Kidney (tissue), 14 donors: ENCODE measurements around the gene PROK1. TPM values are rescaled to one million over a fixed set of nuclear protein-coding genes. Genes with fewer than 3 reads are reported as not detected.

Experiments used
- DNase-seq, 5 donors: peaks; one replicate each; pipeline ENCODE4 v3.0.0-alpha.2; 2013 to 2020
- FAIRE-seq: peaks from 2 replicates; lab custom pipeline; 2012; peaks lifted over from hg19 to GRCh38; lab: Jason Lieb, UNC
- H3K27ac ChIP-seq, 2 donors: one replicate each; pipeline ENCODE4 v1.7.0; 2013; ENCODE audit warnings: low read depth in 2 of 2, low read length in 2 of 2, inconsistent platforms in 1 of 2
- H3K27me3 ChIP-seq: one replicate; pipeline ENCODE4 v1.7.1; 2013; ENCODE audit warnings: low read length, inconsistent platforms; ENCODE audit not compliant: control insufficient read depth, insufficient read depth
- H3K36me3 ChIP-seq, 3 donors: one replicate each; pipeline versions ENCODE4 v1.7.0 to v1.7.1; 2013; ENCODE audit warnings: low read length in 3 of 3, control low read depth in 1 of 3, inconsistent platforms in 1 of 3; ENCODE audit not compliant: insufficient read depth in 3 of 3, control insufficient read depth in 2 of 3
- H3K4me1 ChIP-seq, 3 donors: one replicate each; pipeline versions ENCODE4 v1.7.0 to v1.7.1; 2013; ENCODE audit warnings: low read length in 3 of 3, inconsistent platforms in 1 of 3, low read depth in 1 of 3; ENCODE audit not compliant: control insufficient read depth in 2 of 3, insufficient read depth in 2 of 3
- H3K4me3 ChIP-seq, 3 donors: one replicate each; pipeline versions ENCODE4 v1.7.0 to v1.8.1; 2013; ENCODE audit warnings: low read length in 3 of 3, control low read depth in 1 of 3, inconsistent platforms in 1 of 3
- H3K9ac ChIP-seq, 3 donors: one replicate each; pipeline versions ENCODE4 v1.7.0 to v1.7.1; 2013; ENCODE audit warnings: low read length in 3 of 3, control low read depth in 1 of 3, inconsistent platforms in 1 of 3
- H3K9me3 ChIP-seq, 3 donors: one replicate each; pipeline versions ENCODE4 v1.7.0 to v1.7.1; 2013; ENCODE audit warnings: low read length in 3 of 3, control low read depth in 1 of 3, inconsistent platforms in 1 of 3; ENCODE audit not compliant: control insufficient read depth in 2 of 3, insufficient read depth in 1 of 3
- CTCF ChIP-seq: IDR thresholded peaks from 3 replicates; pipeline ENCODE4 v1.5.1; 2012; ENCODE audit warnings: mild to moderate bottlenecking, moderate library complexity, borderline replicate concordance; ENCODE audit not compliant: insufficient read depth; ENCODE audit errors: extremely low read depth
- intact Hi-C: fragments of 100-400 bp; cut with DNase I; formaldehyde crosslinking; loops from one replicate; pipeline ENCODE4 v1.11.1; 2022
- polyA plus RNA-seq: library from polyadenylated mRNA; stranded (reverse); fragments of 350-450 nt; fragmentation: Illumina TruSeq; extraction: RNeasy Lipid Tissue Mini Kit (QIAGEN cat#74804); gene quantifications from one replicate; pipeline ENCODE4 v1.2.3, GENCODE V29; 2014; ENCODE audit warnings: low read depth, low replicate concordance; ENCODE audit not compliant: insufficient read depth
- total RNA-seq: library from RNA; stranded (reverse); fragmentation: NEBNext Ultra II Directional; extraction: Animal tissue kit (Norgen Biotek cat#: 25700); gene quantifications from one replicate; pipeline ENCODE4 v1.2.1, GENCODE V29; 2021
- donor health status: control.
- donor health status: control.
- donor health status: control.
- donor health status: control.
- donor health status: control.
- donor health status: DM: yes; HTN: yes; CAD: no.
- donor health status: Normal renal cell carcinoma (clear cell type).

The PROK1 gene
- total and polyA plus RNA-seq, 2 donors from 2014 or later = not detected

GRCh38 chr1:110425612-110426152 is 25.3 kb upstream of the PROK1 start:
- no peak overlapping the region for H3K9ac ChIP-seq
- intact Hi-C loops = no loop called here
- H3K4me1 ChIP-seq = no peaks in the 10 kb centered on the region
- no peaks in the 10 kb centered on the region for H3K9me3 ChIP-seq
- DNase-seq = no peak
- no peaks in the 10 kb centered on the region for H3K27me3 ChIP-seq
- no peak for TF ChIP-seq CTCF
- H3K4me3 ChIP-seq = no peak overlapping the region
- no peak overlapping the region for H3K27ac ChIP-seq
- no peak for FAIRE-seq
- H3K36me3 ChIP-seq = no peaks in the 10 kb centered on the region

GRCh38 chr1:110426854-110427253 is 24.1 kb upstream of the PROK1 start:
- no peaks in the 10 kb centered on the region for H3K9me3 ChIP-seq
- DNase-seq = no peak
- TF ChIP-seq CTCF = no peak
- FAIRE-seq = no peak
- no peaks in the 10 kb centered on the region for H3K27me3 ChIP-seq
- no peak overlapping the region for H3K4me3 ChIP-seq
- intact Hi-C loops = no loop called here
- H3K36me3 ChIP-seq = no peaks in the 10 kb centered on the region
- H3K4me1 ChIP-seq = no peaks in the 10 kb centered on the region
- H3K27ac ChIP-seq = no peak overlapping the region
- no peak overlapping the region for H3K9ac ChIP-seq

- Histone ChIP-seq H3K9me3 (no peaks in the 10 kb centered on the region), H3K9ac (no peak overlapping the region), H3K4me1 (no peaks in the 10 kb centered on the region), H3K36me3 (no peaks in the 10 kb centered on the region), H3K27ac (no peak overlapping the region), H3K4me3 (no peak overlapping the region), H3K27me3 (no peaks in the 10 kb centered on the region)
- no peak for TF ChIP-seq CTCF
- FAIRE-seq = no peak
- no peak for DNase-seq
- intact Hi-C loops = no loop called here
Observed at GRCh38 chr1:110428946-110429345, 22.0 kb upstream of the PROK1 start.

- no peak for DNase-seq
- no peak overlapping the region for H3K4me3 ChIP-seq
- no peaks in the 10 kb centered on the region for H3K4me1 ChIP-seq
- intact Hi-C loops = no loop called here
- no peak overlapping the region for H3K9ac ChIP-seq
- no peaks in the 10 kb centered on the region for H3K27me3 ChIP-seq
- no peak for FAIRE-seq
- no peak for TF ChIP-seq CTCF
- H3K36me3 ChIP-seq = no peaks in the 10 kb centered on the region
- H3K9me3 ChIP-seq = no peaks in the 10 kb centered on the region
- H3K27ac ChIP-seq = no peak overlapping the region
Observed at GRCh38 chr1:110430366-110430765, 20.6 kb upstream of the PROK1 start.
